Inferior parietal cortex (tissue), 1 donor: ENCODE measurements around the gene PRDM15.

Source experiments
- DNase-seq: peaks from one replicate; pipeline ENCODE4 v3.0.0-alpha.2; 2016; ENCODE audit errors: extremely low spot score

The PRDM15 gene

GRCh38 chr21:41907496-41908258 is 28.5 kb upstream of the PRDM15 start:
- DNase-seq: no peak

DNA sequence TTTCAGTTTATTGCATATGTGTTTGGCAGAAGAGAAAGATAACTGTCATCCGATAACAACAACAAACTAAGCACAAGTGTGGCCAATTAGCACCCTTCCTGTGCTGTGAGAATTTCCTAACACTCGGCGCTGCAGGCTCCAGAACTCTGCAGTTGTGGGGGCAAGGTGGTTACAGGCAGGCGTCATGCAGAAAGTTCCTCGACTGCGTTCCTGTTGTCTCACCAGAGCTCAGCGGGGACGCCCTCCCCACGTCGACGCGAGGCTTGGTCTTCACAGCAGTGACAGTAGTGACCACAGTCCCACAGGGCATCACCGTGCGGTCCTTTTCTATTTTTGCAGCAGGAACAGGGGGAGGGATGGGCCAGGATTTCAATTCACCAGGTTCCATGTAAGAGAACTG is 27.6 kb upstream of the PRDM15 start:
- no peak for DNase-seq

- DNase-seq: no peak
Observed at GRCh38 chr21:41903559-41904351, 24.6 kb upstream of the PRDM15 start.

DNA sequence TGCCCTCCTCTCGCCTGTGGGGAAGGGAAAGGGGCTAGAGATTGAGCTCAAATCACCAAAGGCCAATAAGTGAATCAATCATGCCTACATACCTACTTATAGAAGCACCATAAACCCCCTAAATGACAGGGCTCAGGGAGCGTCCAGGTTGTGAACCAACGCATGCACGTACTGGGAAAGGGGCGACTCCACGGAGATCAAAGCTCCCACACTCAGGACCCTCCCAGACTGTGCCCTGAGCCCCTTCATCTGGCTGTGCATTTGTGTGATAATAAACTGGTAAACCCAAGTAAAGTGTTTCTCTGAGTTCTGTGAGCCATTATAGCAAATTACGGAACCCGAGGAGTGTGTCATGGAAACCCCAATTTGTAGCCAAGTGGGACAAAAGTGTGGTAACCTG is 23.8 kb upstream of the PRDM15 start:
- DNase-seq: no peak

DNA sequence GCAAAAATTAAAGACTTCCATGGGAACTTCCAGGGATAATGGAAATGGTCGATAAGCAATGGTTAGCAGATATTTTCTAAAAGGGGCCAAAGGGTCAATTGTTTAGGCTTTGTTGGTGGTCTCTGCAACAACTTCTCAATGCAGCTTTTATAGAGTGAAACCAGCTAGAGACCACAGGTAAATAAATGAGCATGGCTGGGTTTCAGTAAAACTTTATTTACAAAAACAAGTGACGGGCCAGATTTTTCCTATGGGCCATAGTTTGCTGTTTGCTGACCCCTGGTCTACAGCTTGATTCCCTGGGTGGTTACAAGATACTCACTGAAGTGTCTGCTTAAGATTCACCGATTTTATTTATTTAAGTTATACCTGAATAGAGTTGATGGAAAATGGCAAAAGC is 22.6 kb upstream of the PRDM15 start:
- no peak for DNase-seq

GRCh38 chr21:41901099-41901498 is 22.0 kb upstream of the PRDM15 start:
- DNase-seq: no peak

DNA sequence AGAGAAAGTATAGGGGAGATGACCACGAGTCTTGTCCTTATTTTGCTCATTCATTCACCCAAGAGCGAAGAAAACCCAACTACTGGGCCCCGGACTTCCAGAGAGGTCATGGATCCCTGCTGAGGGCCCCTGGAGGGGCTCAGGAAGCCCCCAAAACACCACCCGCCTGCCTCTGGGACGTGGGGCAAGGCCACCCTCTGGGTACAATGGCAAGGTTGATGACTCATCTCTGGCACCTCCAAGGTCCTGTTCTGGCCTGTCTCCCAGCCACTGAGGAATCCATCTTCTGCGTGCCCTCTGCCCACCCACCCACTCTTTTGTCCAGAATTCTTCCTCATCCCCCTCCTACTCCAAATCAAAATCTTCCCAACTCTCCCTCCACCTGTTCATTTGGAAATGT is 21.3 kb upstream of the PRDM15 start:
- no peak for DNase-seq

DNA sequence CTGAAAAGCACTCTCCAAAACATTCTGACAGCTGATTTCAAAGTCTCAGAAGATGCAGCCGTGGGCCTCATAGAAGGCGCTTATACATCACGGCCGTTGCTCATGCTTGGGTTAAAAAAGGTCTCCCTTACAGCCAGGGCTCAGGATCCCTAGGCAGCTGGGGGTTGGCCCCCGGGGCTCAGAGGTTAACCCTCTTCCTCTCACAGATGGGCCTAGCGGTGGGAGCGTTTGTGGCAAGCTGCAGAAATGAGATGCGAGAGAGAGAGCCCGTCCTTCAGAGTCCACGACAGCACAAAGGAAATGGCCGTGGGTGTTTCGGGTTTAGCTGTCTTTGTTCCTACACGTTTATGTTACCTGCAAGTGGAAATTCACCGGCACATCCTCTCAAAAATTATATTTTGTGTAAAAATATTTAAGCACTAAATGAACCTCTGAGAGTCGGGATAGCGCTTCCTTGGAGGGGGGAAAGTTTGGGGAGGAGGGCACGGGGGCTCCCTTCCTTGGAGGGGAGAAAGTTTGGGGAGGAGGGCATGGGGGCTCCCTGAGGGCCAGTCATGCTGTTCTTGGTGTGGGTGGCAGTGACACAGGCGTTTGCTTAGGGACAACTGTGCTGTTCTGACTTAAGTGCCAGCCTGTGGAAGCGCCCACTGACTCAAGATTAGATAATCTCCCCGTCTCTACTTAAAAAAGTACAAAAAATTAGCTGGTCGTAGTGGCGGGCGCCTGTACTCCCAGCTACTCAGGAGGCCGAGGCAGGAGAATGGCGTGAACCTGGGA is 20.5 kb upstream of the PRDM15 start:
- DNase-seq: no peak

- no peak for DNase-seq
Observed at GRCh38 chr21:41898998-41899397, 19.9 kb upstream of the PRDM15 start.

- no peak for DNase-seq
Observed at GRCh38 chr21:41897700-41898099, 18.6 kb upstream of the PRDM15 start.

- DNase-seq: no peak
Observed at GRCh38 chr21:41897047-41897669, 18.0 kb upstream of the PRDM15 start.

DNA sequence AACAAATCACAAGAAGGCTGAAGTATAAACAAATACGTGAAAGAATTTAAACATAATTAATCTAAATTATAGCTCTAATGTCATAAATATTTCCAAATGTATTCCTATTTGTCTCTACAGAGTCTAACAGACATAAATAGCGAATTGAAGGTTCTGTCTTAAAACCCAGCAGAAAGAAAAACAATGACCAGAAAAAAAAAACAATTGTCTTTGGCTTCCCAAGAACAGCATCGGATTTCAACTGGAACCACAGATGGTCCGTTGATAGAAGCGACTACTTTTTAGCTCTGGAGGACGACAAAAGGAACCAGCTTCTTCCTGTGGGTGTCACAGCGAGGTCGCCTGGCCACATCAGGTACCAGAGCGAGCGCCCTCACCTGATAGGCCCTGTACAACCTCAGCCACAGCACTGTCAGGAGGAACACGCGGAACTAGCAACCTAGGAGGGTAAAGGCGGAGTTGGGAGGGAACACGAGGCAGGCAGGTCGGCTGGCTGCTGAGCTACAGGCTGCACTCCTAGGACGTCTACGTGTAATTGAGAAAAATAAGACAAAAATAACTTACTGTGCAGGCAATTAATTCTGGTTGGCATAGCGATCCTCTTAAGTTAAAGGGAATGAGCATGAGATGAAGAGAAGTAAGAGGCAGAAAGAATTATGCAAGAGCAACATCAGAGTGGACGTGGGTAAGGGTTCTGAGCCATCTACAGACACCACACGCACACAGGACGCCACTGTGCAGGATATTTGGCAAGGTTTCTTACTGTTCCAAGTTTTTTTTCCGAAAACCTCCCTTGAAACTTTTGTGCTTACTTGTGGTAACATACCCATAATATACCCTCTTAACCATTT is 16.7 kb upstream of the PRDM15 start:
- DNase-seq: no peak

DNA sequence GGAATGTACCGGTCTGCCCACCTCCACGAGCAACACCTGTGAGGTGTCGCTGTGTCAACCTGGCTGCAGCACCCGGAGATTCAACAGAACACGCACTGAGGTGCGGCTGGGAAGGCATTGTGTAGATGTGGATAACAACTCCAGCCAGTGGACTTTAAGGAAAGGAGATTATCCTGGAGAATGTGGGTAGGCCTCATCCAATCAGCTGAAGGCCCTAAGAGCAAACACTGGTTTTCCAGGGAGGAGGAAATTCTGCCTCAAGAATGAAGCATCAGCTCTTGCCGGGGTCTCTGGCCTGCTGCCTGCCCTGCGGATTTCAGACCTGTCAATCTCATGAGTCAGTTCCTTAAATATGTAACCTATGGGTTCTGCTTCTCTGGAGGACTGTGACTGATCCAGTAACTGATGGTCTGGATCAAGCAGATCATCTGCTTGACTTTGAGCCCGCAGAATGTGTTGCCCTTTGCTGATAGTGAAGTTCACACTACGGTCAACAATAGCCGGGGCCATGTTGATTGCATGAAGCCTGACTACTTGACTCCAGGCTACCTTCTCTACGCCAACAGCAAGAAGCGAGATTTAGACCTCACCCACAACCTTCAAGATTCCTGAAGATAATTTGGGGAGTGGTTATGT is 15.9 kb upstream of the PRDM15 start:
- no peak for DNase-seq

GRCh38 chr21:41894511-41894910 is 15.4 kb upstream of the PRDM15 start:
- DNase-seq: no peak

DNA sequence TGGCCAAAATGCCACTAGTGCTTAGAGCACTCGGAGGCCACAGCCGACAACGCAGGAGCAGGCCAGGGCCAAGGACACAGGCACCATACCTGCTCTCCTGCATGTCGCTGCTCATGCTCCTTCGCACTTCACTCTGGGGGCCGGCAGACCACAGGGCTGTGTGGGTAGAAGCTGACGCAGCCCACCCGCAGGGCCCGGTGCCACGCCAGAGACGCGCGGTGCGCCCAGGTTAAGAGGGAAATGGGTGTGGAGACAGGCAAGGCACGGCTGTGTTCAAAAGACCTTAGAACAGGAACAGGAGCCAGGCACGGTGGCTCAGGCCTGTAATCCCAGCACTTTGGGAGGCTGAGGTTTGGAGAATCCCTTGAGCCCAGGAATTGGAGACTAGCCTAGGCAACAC is 13.6 kb upstream of the PRDM15 start:
- no peak for DNase-seq

- no peak for DNase-seq
Observed at GRCh38 chr21:41891132-41891531, 12.0 kb upstream of the PRDM15 start.

DNA sequence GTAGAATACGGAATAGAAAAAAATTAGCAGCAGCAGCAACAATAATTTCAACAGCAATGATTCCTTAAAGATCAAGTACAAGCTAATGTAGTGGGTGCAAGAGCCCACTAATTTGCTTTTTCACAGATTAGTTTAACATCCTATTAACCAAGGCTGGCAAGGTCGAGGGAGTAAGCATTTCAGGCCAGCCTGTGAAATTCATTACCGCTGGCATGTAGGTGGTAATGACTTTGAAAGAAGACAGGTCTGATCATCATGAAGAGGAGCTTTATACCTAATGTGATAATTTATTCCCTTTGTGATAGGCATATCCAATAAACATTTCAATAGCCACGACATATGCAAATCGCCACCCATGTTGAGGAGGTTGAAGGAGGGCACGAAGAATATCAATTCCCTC is 11.2 kb upstream of the PRDM15 start:
- no peak for DNase-seq

DNA sequence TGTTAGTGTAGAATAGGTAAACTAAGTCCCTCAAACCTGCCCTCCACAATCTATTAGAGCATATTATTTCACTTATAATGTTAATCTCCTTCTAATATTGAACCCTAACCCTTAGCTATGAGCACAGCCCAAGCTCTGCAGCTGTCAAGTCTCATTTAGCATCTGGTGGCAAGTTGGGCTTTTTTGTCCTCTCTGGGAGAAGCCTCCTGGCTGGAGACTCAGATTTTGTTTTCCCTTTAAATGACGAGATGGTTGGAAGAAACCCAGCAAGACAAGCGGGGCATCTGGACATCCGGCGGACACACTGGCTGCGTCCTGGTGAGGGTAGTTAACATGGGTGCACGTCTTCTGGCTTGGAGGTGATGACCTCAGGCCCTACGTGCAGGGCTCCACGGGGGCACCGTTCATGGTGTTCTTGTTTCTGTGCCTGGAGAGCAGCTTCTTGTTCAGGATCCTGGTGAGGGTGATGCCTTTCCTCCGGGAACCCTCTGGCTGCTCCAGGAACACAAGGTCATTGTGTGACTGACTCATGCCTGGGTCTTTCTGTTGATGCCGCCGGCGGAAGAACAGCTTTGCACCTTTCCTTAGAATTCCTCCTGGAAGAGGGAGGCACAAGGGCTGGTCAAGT is 9.7 kb upstream of the PRDM15 start:
- no peak for DNase-seq

- no peak for DNase-seq
Observed at GRCh38 chr21:41887667-41888066, 8.5 kb upstream of the PRDM15 start.

DNA sequence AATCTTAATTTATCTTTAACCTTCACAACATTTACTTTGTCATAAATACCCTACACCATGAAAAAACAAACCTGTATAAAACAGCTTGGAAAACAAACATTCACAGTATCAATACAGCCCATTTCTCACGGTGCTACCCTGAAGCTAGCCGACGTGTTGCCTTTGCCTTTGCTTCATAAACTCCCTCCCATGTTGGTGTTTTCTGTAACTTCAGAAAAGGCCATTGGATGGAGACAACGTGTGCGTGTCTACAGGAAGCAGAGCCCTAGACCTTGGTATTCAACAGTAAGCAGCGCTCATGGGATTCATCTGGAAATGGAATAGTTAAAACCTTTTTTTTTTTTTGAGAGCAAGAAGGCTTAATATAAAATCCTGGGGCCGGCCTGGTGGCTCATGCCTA is 7.2 kb upstream of the PRDM15 start:
- no peak for DNase-seq
